Nephron progenitor cell (in vitro differentiated cells): ENCODE data around the gene SND1.

Source experiments
- DNase-seq: peaks from one replicate; pipeline ENCODE4 v3.0.0; 2021
- H3K27ac Mint-ChIP-seq: 2 replicates; pipeline ENCODE4 v1.8.0; 2021; ENCODE audit warnings: mild to moderate bottlenecking, moderate library complexity, mixed read lengths
- H3K27me3 Mint-ChIP-seq: 2 replicates; pipeline ENCODE4 v1.8.0; 2021; ENCODE audit warnings: mild to moderate bottlenecking, low read depth, mixed read lengths; ENCODE audit not compliant: poor library complexity
- H3K36me3 Mint-ChIP-seq: 2 replicates; pipeline ENCODE4 v1.8.0; 2021; ENCODE audit warnings: low read depth, mixed read lengths
- H3K4me1 Mint-ChIP-seq: 2 replicates; pipeline ENCODE4 v1.8.0; 2021; ENCODE audit warnings: mixed read lengths
- H3K4me3 Mint-ChIP-seq: 2 replicates; pipeline ENCODE4 v1.8.0; 2021; ENCODE audit warnings: mild to moderate bottlenecking, moderate library complexity, mixed read lengths
- H3K9me3 Mint-ChIP-seq: 2 replicates; pipeline ENCODE4 v1.8.0; 2021; ENCODE audit warnings: mild to moderate bottlenecking, moderate library complexity, mixed read lengths
- TF ChIP-seq, protein P1 (sequence below): fragments of 200-600 bp; sonication (generic); IDR thresholded peaks from 2 replicates; pipeline ENCODE4 v1.5.0; 2021; ENCODE audit warnings: antibody characterized with exemption

SND1 gene

GRCh38 chr7:127654404-127655394, 2.7 kb downstream of the SND1 start:
- Mint-ChIP-seq H3K4me1 (peaks cover 44% of the 10 kb centered on the region), H3K27me3 (no peaks in the 10 kb centered on the region), H3K36me3 (peaks cover 19% of the 10 kb centered on the region), H3K4me3 (peak overlapping the region; percentile 61), H3K9me3 (no peaks in the 10 kb centered on the region), H3K27ac (peak overlapping the region; percentile 41)
- TF ChIP-seq, protein P1, sequence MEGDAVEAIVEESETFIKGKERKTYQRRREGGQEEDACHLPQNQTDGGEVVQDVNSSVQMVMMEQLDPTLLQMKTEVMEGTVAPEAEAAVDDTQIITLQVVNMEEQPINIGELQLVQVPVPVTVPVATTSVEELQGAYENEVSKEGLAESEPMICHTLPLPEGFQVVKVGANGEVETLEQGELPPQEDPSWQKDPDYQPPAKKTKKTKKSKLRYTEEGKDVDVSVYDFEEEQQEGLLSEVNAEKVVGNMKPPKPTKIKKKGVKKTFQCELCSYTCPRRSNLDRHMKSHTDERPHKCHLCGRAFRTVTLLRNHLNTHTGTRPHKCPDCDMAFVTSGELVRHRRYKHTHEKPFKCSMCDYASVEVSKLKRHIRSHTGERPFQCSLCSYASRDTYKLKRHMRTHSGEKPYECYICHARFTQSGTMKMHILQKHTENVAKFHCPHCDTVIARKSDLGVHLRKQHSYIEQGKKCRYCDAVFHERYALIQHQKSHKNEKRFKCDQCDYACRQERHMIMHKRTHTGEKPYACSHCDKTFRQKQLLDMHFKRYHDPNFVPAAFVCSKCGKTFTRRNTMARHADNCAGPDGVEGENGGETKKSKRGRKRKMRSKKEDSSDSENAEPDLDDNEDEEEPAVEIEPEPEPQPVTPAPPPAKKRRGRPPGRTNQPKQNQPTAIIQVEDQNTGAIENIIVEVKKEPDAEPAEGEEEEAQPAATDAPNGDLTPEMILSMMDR, result no peak
- no peak for DNase-seq

DNA sequence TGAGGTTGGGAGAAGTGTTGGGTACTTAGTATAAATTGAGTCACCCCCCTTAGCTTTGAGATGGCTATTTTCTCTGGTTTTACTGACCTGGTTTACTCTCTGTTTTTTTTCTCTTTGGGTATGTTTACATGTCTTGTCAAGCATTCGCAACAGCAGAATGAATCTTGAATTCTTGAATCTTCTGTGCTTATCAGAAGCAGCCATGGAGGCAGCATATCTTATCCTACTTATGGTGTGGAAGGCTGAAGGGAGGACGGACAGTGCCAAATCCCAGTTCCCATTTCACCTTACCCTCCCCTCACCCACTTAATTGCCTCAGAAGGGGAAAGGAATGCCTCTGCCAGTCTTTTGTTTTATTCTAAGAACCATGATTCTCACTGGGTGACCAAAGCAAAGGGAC, 3.7 kb downstream of the SND1 start:
- H3K9me3 Mint-ChIP-seq, result no peaks in the 10 kb centered on the region
- H3K27ac Mint-ChIP-seq, result peak overlapping the region; percentile 76
- H3K36me3 Mint-ChIP-seq, result peaks cover 19% of the 10 kb centered on the region
- TF ChIP-seq, protein P1, result no peak
- peaks cover 44% of the 10 kb centered on the region for H3K4me1 Mint-ChIP-seq
- DNase-seq, result no peak
- H3K27me3 Mint-ChIP-seq, result no peaks in the 10 kb centered on the region
- peak overlapping the region; percentile 17 for H3K4me3 Mint-ChIP-seq

DNA sequence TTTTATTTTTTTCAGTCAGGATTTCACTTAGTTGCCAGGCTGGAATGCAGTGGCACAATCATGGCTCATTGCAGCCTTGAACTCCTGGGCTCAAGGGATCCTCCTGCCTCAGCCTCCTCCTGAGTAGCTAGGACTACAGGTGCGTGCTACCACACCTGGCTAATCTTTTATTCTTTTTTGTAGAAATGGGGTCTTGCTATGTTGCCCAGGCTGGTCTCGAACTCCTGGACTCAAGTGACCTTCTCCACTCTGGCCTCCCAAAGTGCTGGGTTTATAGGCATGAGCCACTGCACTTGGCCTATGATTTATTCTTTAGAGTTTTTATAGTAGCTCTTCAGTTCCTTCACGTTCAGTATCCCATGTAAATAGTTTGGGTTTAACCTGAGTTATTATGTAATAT, 5.5 kb downstream of the SND1 start:
- Mint-ChIP-seq H3K4me3 (no peak overlapping the region), H3K27ac (no peak overlapping the region), H3K4me1 (peaks cover 40% of the 10 kb centered on the region), H3K36me3 (peaks cover 23% of the 10 kb centered on the region), H3K9me3 (no peaks in the 10 kb centered on the region), H3K27me3 (no peaks in the 10 kb centered on the region)
- TF ChIP-seq, protein P1, result no peak
- DNase-seq, result no peak

GRCh38 chr7:127658970-127659630, 7.1 kb downstream of the SND1 start:
- TF ChIP-seq, protein P1, result no peak
- peaks cover 31% of the 10 kb centered on the region for H3K4me1 Mint-ChIP-seq
- no peak for DNase-seq
- H3K4me3 Mint-ChIP-seq, result no peak overlapping the region
- H3K27me3 Mint-ChIP-seq, result no peaks in the 10 kb centered on the region
- H3K27ac Mint-ChIP-seq, result no peak overlapping the region
- no peaks in the 10 kb centered on the region for H3K9me3 Mint-ChIP-seq
- peaks cover 29% of the 10 kb centered on the region for H3K36me3 Mint-ChIP-seq

DNA sequence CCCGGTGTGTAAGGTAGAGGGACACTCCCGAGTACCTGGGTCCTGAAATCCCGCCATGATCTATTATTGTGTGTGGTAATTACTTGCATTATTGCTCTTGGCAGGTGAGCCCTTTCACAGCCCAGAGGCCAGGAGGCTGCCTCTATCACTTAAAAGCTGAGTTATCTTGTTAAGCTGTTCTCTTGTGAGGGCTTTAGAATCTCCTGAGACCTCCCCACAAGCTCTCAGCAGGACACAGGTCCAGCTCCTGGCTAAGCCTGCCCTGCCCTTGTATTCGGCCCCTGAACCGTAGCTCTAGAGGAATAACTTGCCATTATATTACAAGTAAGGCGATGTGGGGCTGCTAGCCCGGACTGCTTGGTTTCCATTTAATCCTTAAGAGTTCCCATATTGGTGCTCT, 13.9 kb downstream of the SND1 start:
- no peak overlapping the region for H3K4me3 Mint-ChIP-seq

More for the DNA sequence above, 13.9 kb downstream of the SND1 start:
- no peak for DNase-seq
- TF ChIP-seq, protein P1, result no peak
- Mint-ChIP-seq H3K4me1 (peaks cover 20% of the 10 kb centered on the region), H3K27me3 (no peaks in the 10 kb centered on the region), H3K9me3 (no peaks in the 10 kb centered on the region), H3K27ac (peak overlapping the region; percentile 32), H3K36me3 (peaks cover 37% of the 10 kb centered on the region)
